K562 (cell line): Measurements from ENCODE around the gene LYPD3. TPM values are rescaled to one million over a fixed set of nuclear protein-coding genes. Genes with fewer than 3 reads are reported as not detected.

Experiments
- ATAC-seq: fragments of 200-7000 bp; cut with Tn5 transposase; 3 replicates; pipeline ENCODE4 v1.9.1; 2020; ENCODE audit warnings: moderate library complexity
- BruUV-seq: library from RNA; stranded (reverse); fragments of 400-500 nt; replicated peaks from 2 replicates; lab custom pipeline; 2021; lab: Mats Ljungman, UMichigan
- CTCF ChIA-PET: fragments of 300-600 bp; formaldehyde crosslinking; extraction: SDS; loops from one replicate; lab custom pipeline; 2021; ENCODE audit warnings: low intra/inter-chr PET ratio; lab: Yijun Ruan, JAX
- POLR2A ChIA-PET: fragments of 300-600, 350-650 bp; sonication (Branson Sonifier 250); formaldehyde crosslinking; extraction: SDS; loops from one replicate; lab custom pipeline; 2021; ENCODE audit warnings: antibody characterized with exemption, inconsistent platforms; lab: Yijun Ruan, JAX
- DNase-seq, 4 experiments: peaks; one replicate each; pipeline versions ENCODE4 v3.0.0 to v3.0.0-alpha.2; 2011 to 2018; ENCODE audit warnings: low spot score in 3 of 4, mixed read lengths in 3 of 4; ENCODE audit errors: extremely low read depth in 1 of 4
- FAIRE-seq: peaks from 2 replicates; lab custom pipeline; 2011; peaks lifted over from hg19 to GRCh38; lab: Jason Lieb, UNC
- H2AFZ ChIP-seq: 2 replicates; pipeline ENCODE4 v1.6.0; 2011; ENCODE audit warnings: low read depth, low read length, control low read depth, inconsistent platforms
- H3K27ac ChIP-seq: fragments of 200-600 bp; 3 replicates; pipeline ENCODE4 v1.8.0; 2011; ENCODE audit warnings: low read depth, mild to moderate bottlenecking, control low read depth, inconsistent platforms, low read length, moderate library complexity, mixed read lengths; ENCODE audit errors: extremely low read depth
- H3K27me3 ChIP-seq, 2 experiments: fragments of 300-600 bp in 1 of 2; 2 replicates in 1 of 2; 3 replicates in 1 of 2; pipeline versions ENCODE4 v1.6.0 to v1.8.0; 2011; ENCODE audit warnings: inconsistent platforms in 2 of 2, low read length in 2 of 2, mild to moderate bottlenecking in 1 of 2, mixed read lengths in 1 of 2, moderate library complexity in 1 of 2; ENCODE audit not compliant: control insufficient read depth in 2 of 2, insufficient read depth in 2 of 2
- H3K36me3 ChIP-seq: fragments of 300-600 bp; 3 replicates; pipeline ENCODE4 v1.8.0; 2011; ENCODE audit warnings: mild to moderate bottlenecking, low read length, inconsistent platforms; ENCODE audit not compliant: control insufficient read depth, insufficient read depth
- H3K4me1 ChIP-seq, 2 experiments: fragments of 200-600 bp in 1 of 2; replicated peaks in 1 of 2; 2 replicates in 1 of 2; 3 replicates in 1 of 2; pipeline versions ENCODE4 v1.5.1 to v1.8.0; 2011; ENCODE audit warnings: inconsistent platforms in 2 of 2, low read length in 2 of 2, mild to moderate bottlenecking in 1 of 2, mixed read lengths in 1 of 2, moderate library complexity in 1 of 2; ENCODE audit not compliant: control insufficient read depth in 2 of 2, insufficient read depth in 2 of 2
- H3K4me2 ChIP-seq: 2 replicates; pipeline ENCODE4 v1.6.1; 2011; ENCODE audit warnings: low read length, control low read depth, inconsistent platforms, mixed read lengths; ENCODE audit not compliant: insufficient read depth
- H3K4me3 ChIP-seq: fragments of 200-600 bp; sonication (generic), shearing (Covaris generic); 2 replicates; pipeline ENCODE4 v1.5.1; 2016; ENCODE audit warnings: control low read depth, inconsistent platforms
- H3K79me2 ChIP-seq: fragments of 200-600 bp; 3 replicates; pipeline ENCODE4 v1.8.0; 2011; ENCODE audit warnings: low read length, inconsistent platforms; ENCODE audit not compliant: control insufficient read depth, insufficient read depth
- H3K9ac ChIP-seq, 2 experiments: 2 replicates each; pipeline versions ENCODE4 v1.6.0 to v1.6.1; 2011; ENCODE audit warnings: low read depth in 2 of 2, low read length in 2 of 2, control low read depth in 1 of 2, inconsistent platforms in 1 of 2, mild to moderate bottlenecking in 1 of 2, mixed read lengths in 1 of 2; ENCODE audit not compliant: insufficient read depth in 1 of 2
- H3K9me1 ChIP-seq: one replicate; pipeline ENCODE4 v1.6.0; 2011; ENCODE audit warnings: inconsistent platforms, mild to moderate bottlenecking, low read length, moderate library complexity; ENCODE audit not compliant: control insufficient read depth, insufficient read depth
- H3K9me3 ChIP-seq: replicated peaks from 2 replicates; pipeline ENCODE4 v1.5.1; 2011; ENCODE audit warnings: low read depth, low read length, inconsistent platforms; ENCODE audit not compliant: control insufficient read depth, insufficient read depth
- H4K20me1 ChIP-seq: replicated peaks from 2 replicates; pipeline ENCODE4 v1.6.1; 2011; ENCODE audit warnings: low read length, inconsistent platforms, mixed read lengths; ENCODE audit not compliant: control insufficient read depth, insufficient read depth
- MCM2 ChIP-seq: fragments of 450-650 bp; IDR thresholded peaks from 2 replicates; pipeline ENCODE4 v1.6.1; 2017; ENCODE audit warnings: low read depth, mild to moderate bottlenecking
- PYGO2 ChIP-seq: fragments of 450-650 bp; IDR thresholded peaks from 2 replicates; pipeline ENCODE4 v1.6.1; 2016; ENCODE audit warnings: mild to moderate bottlenecking, missing genetic modification characterization, moderate library complexity, missing compliant biosample characterization
- STAT5A ChIP-seq: IDR thresholded peaks from 2 replicates; pipeline ENCODE4 v1.6.1; 2012; ENCODE audit warnings: low read length, inconsistent platforms, borderline replicate concordance
- ZNF282 ChIP-seq: sonication (generic); formaldehyde crosslinking; IDR thresholded peaks from 2 replicates; pipeline ENCODE4 v1.8.1; 2023; ENCODE audit warnings: missing genetic modification reagents
- ZNF644 ChIP-seq: fragments of 200-800 bp; sonication (Bioruptor generic); IDR thresholded peaks from 2 replicates; pipeline ENCODE4 v1.6.1; 2016; ENCODE audit warnings: low read depth, missing genetic modification characterization, missing compliant biosample characterization
- ZNF778 ChIP-seq: fragments of 450-650 bp; formaldehyde crosslinking; IDR thresholded peaks from 2 replicates; pipeline ENCODE4 v1.4.0; 2020; ENCODE audit warnings: mild to moderate bottlenecking, moderate library complexity
- WGBS: fragments of 100-300 bp; shearing (Covaris generic); methylation state at CpG from one replicate; pipeline ENCODE4 v1.1.6; 2016; ENCODE audit warnings: low coverage, mixed read lengths; ENCODE audit not compliant: insufficient coverage; ENCODE audit errors: missing lambda C conversion rate; 5-methylcytosine and 5-hydroxymethylcytosine counted together
- in situ Hi-C: fragments of 300-500 bp; cut with MboI; formaldehyde crosslinking; loops from 4 replicates; pipeline ENCODE4 v1.15.0; 2018; ENCODE audit warnings: inconsistent platforms, mixed read lengths
- intact Hi-C: fragments of 100-400 bp; cut with micrococcal nuclease; formaldehyde crosslinking; loops from 2 replicates; pipeline ENCODE4 v1.14.2; 2022
- polyA plus RNA-seq, 8 experiments: library from polyadenylated mRNA; depleted of rRNA in 4 of 8; stranded (reverse) in 5 of 8; unstranded in 3 of 8; fragments of >200 nt; fragmentation: Nextera tagmentation in 2 of 8; fragmentation: Illumina TruSeq in 1 of 8; extraction: Ambion mirVana in 2 of 8; extraction: Trizol in 1 of 8; gene quantifications; 2 replicates each; pipeline versions ENCODE4 v1.2.1 to v1.2.3, GENCODE V29; 2011 to 2014; ENCODE audit warnings: inconsistent platforms in 1 of 8, missing spikeins in 1 of 8
- total RNA-seq, 7 experiments: library from RNA; depleted of rRNA in 6 of 7; stranded (reverse); fragments of >200 nt in 6 of 7; fragmentation: Illumina TruSeq in 2 of 7; extraction: Trizol in 2 of 7; gene quantifications; 2 replicates each; pipeline versions ENCODE4 v1.2.1 to v1.2.3, GENCODE V29; 2011 to 2021; ENCODE audit warnings: low replicate concordance in 1 of 7

LYPD3 gene
- total and polyA plus RNA-seq, 9 of the 15 experiments (the other 6 are each of a cell fraction or from before 2014, with no cell fraction given) = 0.04 to 0.33 (median 0.20) TPM; not detected in 1

- no peaks in the 10 kb centered on the region for H3K9me1 ChIP-seq
- H3K9ac ChIP-seq = no peak overlapping the region
- no peaks in the 10 kb centered on the region for H3K79me2 ChIP-seq
- no peaks in the 10 kb centered on the region for H3K27me3 ChIP-seq
- ChIA-PET POLR2A (no interaction called here), CTCF (no interaction called here)
- H2AFZ ChIP-seq = no peak overlapping the region
- in situ Hi-C loops (no loop called here), intact Hi-C loops (no loop called here)
- no peaks in the 10 kb centered on the region for H3K9me3 ChIP-seq
- H3K4me2 ChIP-seq = no peak overlapping the region
- TF ChIP-seq STAT5A (no peak), ZNF644 (tag) (no peak), ZNF778 (CRISPR knock-in tag) (no peak), PYGO2 (tag) (no peak), ZNF282 (CRISPR knock-in tag) (no peak), MCM2 (no peak)
- no peak for FAIRE-seq
- H3K27ac ChIP-seq = no peak overlapping the region
- DNase-seq = no peak
- no peak overlapping the region for H3K4me3 ChIP-seq
- no TSS peak for BruUV-seq
- peaks cover 11 to 15% of the 10 kb centered on the region in 2 experiments for H3K4me1 ChIP-seq
- 13% methylated on average over 1 of the region's 1 CpG for whole genome bisulfite sequencing
- H3K36me3 ChIP-seq = no peaks in the 10 kb centered on the region
- no peak for ATAC-seq
- 0 out of 2 replicates have a peak, but pooled peaks cover under 1% of the 10 kb centered on the region for H4K20me1 ChIP-seq
Observed at GRCh38 chr19:43469160-43469480, 3.7 kb upstream of the LYPD3 start.
